GM19240 (cell line): ENCODE data around the gene IGSF5.

Experiments
- DNase-seq: peaks from one replicate; pipeline ENCODE4 v3.0.0; 2011; ENCODE audit warnings: low spot score; ENCODE audit not compliant: insufficient read length

Gene IGSF5

GRCh38 chr21:39818557-39818956, 73.6 kb downstream of the IGSF5 start:
- DNase-seq: no peak

GRCh38 chr21:39822042-39822441, 77.1 kb downstream of the IGSF5 start:
- no peak for DNase-seq

- no peak for DNase-seq
Observed at GRCh38 chr21:39825250-39825649, 80.3 kb downstream of the IGSF5 start.

GRCh38 chr21:39834543-39834942, 89.6 kb downstream of the IGSF5 start:
- DNase-seq: no peak

GRCh38 chr21:39837861-39838359, 92.9 kb downstream of the IGSF5 start:
- no peak for DNase-seq

- DNase-seq: no peak
Observed at GRCh38 chr21:39840373-39841097, 95.6 kb downstream of the IGSF5 start.

- no peak for DNase-seq
Observed at GRCh38 chr21:39842741-39843459, 97.9 kb downstream of the IGSF5 start.

GRCh38 chr21:39843483-39843882, 98.5 kb downstream of the IGSF5 start:
- no peak for DNase-seq

- DNase-seq: no peak
Observed at GRCh38 chr21:39843916-39844315, 98.9 kb downstream of the IGSF5 start.

- DNase-seq: no peak
Observed at GRCh38 chr21:39845571-39846130, 100.7 kb downstream of the IGSF5 start.

- DNase-seq: no peak
Observed at GRCh38 chr21:39847877-39848276, 102.9 kb downstream of the IGSF5 start.

GRCh38 chr21:39849014-39849655, 104.2 kb downstream of the IGSF5 start:
- no peak for DNase-seq

GRCh38 chr21:39850333-39850732, 105.3 kb downstream of the IGSF5 start:
- DNase-seq: no peak

GRCh38 chr21:39851002-39851618, 106.1 kb downstream of the IGSF5 start:
- DNase-seq: no peak
